Endometrium (tissue), 2 donors: ENCODE measurements around the gene IGFL1.
"Not testable (repeated sequence)": the region's sequence is repeated elsewhere in the genome, so short reads cannot be mapped to it uniquely, and the experiment has no call there.

Source experiments
- FAIRE-seq: peaks from 2 replicates; lab custom pipeline; 2012; peaks lifted over from hg19 to GRCh38; lab: Jason Lieb, UNC
- donor health status: control.
- donor health status: control.

The IGFL1 gene

DNA sequence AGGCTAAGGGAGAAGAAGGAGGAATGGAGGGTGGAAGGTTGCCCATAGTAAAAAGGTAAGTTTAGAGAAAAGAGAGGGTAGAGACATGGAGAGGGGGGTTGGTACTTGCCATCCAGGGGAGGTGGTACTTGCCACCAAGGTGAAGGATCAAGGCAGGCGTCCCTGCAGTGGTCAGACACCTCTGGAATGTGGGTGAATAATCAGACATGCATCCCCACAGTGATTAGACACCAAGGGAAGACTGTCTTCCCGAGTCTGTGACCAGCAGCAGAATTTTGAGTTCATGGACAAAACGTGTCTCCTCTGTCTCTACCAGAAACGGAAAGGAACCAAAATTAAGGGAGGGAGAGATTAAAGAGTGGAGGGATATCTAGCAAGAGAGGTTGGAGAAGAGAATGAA is 27.1 kb upstream of the IGFL1 start:
- no peak for FAIRE-seq

DNA sequence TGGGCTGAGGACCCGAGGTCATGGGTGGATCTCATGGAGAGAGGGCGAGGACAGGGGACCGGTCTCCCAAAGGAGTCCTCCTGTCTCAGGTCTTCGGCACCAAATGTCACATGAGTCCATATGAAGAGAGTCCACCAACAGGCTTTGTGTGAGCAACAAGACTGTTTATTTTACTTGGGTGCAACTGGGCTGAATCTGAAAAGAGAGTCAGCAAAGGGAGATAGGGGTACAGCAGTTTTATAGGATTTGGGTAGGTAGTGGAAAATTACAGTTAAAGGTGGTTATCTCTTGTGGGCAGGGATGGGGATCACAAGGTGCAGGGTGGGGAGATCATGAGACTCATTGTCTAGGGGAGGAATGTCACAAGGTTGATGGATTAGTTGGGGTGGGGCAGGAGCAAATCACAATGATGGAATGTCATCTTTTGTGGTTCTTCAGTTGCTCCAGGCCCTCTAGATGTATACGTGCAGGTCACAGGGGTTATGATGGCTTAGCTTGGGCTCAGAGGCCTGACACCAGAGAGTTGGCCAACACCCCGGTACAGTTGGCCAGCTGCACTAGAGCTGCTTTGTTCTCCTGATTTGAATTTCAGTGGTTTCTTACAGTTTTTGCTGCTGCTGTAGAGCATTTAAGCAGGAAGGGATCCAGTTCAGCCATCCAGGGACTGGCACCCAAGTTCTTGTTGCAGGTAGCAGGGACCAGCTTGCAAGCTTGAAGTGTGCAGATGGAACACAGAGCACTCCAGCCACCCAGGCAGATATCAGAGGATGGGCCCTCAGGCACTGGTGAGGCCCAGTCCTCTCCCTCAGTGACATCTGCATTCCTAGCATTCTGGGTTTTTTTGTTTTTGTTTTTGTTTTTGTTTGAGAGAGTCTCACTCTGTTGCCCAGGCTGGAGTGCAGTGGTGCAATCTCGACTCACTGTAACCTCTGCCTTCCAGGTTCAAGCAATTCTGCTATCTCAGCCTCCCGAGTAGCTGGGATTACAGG is 26.4 kb upstream of the IGFL1 start:
- no peak for FAIRE-seq

DNA sequence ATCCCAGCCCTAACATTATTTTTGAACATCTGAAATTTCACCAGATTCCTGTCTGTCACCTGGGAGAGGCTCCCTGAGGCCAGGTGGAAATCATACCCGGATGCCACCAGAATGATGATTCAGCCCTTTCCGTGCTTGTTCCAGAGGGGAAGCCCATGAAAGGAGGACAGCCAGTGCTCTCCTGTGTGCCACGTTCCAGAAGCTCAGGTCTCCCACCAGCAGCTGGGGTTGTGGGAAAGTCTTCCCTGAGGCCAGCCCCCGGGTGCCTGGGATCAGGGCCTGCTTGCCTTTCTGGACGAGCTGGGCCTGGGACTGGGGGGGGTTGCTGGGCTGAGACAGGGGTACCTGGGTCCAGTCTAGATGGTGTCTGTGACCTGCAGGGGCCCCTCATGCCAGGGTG is 25.5 kb upstream of the IGFL1 start:
- no peak for FAIRE-seq

DNA sequence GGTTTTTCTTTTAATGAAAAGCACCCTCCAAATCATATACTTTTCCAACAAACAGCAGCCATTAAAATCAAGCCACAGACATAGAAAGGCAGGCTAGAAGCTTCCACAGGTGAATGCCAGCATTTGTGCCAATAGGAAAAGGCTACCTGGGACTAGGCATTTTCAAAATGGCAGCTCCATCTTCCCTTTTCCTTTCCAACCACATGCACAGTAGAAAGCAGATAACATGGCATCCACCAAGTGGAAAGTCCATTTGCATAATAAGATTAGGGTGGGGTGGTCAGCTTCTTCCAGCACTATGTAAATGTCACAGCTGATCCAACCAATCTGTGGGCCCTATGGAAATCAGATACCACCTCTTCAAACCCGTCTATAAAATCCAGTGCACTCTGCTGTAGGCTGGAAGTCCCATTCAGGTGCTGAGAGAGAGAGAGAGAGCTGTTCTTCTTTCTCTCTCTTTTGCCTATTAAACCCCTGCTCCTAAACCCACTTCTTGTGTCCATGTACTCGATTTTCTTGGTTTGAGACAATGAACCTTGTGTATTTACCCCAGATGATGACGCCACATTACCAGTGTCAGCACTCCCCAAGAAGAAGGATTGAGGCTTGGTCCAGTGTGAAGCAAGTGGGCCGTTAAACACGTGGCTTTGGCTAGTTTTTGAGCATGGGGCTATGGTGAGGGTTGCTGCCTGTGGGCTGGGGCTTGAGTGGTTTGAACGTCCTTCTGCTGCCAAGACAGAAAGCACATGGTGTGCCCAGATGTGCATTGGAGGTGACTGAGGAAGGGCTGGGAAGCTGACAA is 24.2 kb upstream of the IGFL1 start:
- no peak for FAIRE-seq

DNA sequence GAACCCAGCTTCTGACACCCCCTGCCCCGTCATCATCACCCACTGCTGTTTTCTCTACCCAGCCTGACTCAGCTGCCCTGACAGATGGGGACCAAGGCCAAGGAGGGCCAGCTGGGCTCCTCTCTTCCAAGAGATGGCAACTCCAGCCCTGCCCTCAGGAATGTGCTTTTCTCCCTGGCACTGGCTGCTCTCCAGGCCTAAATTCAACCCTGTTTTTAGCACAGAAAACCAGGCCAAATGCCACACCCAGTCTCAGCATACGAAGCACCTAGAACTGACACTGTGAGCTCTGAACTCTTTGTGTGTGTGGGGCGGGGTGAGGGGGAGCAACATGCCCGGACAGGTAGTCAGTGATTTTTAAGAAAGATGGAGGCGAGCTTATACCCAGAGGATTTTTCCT is 23.4 kb upstream of the IGFL1 start:
- no peak for FAIRE-seq

DNA sequence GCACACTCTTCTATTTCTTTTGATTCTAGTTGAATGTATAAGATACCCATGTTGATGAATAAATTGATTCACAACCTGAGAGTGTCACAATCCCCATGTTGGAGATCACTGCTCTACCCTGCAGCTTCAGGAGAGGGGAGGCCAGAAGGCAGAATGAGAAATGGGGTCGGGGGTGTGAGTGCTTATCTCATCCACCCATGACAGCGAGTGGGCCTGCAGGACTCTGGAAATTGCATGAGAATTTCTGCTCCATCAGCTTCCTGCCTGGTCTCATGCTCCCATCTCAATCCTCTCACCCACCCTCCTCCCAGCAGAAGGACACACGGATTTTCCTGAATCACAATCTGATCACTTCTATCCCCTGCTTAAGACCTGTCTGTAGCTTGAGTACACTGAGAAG is 22.9 kb upstream of the IGFL1 start:
- FAIRE-seq: no peak

DNA sequence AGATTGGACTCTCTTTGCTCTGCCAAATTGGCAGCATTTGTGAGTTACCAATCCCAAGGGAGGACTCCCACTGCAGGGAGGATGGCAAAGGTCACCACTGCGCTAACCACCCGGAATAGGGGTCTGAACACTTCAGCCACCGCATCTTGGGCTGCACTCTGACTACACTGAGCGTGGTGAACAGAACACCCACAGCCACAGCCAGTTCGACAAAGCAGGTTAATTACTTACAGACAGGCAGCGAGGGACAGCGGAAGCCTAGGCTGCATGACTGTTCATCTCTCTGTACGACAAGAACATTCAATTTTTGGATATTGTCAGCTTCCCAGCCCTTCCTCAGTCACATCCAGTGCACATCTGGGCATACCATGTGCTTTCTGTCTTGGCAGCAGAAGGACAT is 21.7 kb upstream of the IGFL1 start:
- FAIRE-seq: not testable (repeated sequence)

DNA sequence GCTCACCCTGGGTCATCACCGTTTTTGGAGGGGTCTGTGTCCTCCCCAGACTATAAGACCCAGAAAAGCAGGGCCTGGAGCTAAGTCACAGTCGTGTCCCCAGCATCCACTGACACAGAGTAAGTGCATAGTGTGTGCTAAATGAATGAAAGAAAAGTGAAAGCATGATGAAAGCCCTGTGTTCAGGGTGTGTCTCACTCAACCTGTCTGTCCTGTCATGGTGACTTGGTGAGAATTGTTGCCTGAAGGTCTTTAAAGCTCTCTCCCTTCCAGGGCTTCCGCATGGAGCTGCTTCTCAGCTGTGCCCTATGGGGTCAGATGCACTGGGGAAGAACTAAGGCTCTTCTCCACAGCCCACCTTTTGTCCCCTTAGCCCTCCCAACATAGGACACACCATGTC is 20.5 kb upstream of the IGFL1 start:
- FAIRE-seq: no peak

DNA sequence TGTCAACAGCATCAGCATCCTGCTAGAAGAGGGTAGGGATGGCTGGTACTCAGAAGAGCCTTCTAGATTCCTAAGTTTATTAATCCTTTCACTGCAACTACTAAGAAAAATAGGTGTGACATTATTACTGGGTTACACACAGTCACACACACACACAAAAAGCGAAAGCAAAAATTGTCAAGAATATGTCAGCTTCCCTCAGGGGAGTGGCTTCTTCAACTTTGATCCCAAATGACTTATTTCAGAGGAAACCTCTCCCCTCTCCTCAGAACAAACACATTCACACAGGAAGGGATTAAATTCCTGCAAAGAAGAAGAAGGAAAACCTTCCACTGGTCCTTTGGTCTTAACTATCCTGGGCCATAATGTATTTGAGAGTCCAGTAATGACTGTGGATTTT is 20.1 kb upstream of the IGFL1 start:
- no peak for FAIRE-seq

DNA sequence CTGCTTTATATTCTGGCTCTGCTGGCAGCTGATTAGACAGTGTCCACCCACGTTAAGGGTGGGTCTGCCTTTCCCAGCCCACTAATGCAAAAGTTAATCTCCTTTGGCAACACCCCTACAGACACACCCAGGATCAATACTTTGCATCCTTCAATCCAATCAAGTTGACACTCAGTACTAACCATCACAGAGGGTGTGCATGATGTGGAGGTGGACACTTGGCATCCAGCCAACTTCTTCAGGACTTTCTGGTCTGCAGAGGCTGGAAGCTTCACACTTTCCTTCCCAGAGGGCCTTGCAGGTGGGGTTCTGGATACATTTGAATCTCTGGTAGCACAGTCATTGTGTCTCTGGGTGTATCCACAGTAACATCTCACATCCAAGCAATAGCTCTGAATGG is 18.9 kb upstream of the IGFL1 start:
- FAIRE-seq: no peak

DNA sequence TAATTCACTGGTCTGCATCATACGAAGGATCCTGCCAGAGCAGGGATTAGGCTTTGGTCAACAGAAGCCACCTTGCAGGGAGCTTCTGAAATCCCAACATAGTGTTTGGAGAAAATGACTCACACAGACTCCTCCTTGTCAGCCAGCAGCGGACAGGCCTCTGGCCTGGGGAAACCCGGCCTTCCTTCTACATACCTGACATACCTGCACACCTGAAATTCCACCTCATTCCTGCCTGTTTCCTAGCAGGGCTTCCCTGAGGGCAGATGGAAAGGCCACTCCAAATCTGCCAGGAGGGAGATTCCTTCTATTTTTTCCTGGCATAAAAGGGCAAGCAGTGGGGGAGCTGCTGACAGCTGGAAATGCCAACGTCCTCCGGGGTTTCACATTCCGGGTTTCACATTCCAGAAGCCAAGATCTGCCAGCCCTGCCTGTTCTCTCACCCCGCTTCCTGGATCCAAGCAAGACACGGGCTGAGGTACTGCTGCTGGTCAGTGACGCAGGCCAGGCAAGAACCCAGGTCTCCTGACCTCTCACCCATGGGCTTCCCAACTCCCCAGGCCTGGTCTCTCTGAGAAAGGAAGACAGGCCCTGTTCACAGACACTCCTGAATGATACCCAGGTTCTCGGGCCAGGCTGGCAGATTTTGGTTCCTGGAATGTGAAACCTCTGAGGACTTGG is 18.2 kb upstream of the IGFL1 start:
- no peak for FAIRE-seq

DNA sequence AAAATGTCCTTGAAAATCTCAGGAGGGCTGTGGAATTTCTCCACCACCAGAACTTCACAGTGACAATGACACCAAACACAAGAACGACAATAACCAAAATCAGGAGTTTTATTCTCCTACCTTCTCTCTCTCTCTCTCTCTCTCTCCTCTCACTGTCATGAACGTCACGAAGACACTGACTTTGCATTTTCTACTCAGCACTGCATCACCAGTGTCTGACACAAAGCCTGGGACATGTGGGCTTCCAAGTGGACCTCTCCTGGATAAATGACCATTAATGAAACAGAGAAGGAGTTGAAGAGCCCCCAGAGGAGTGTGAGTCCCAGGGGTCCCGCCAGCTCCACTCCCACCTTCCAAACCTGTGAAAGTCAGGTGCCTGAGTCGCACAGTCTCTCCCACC is 16.9 kb upstream of the IGFL1 start:
- FAIRE-seq: not testable (repeated sequence)

DNA sequence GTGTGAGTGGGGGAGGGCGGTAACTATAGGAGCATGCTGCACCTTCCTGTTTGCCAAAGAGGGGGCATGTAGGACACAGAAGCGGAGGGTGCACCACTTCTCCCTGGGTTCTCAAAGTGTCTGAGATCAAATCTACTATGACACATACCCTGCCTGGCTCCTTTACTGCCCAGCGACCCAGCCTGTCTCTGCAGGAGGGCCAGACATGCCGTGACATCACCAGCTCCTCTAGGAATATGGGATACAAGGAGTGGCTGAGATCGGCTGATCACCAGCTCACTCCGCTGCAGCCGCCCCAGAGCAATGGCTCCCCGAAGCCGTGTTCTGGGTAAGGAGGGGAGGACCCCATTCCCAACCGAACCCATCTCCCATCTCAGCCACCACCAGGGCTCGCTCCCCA is 16.4 kb upstream of the IGFL1 start:
- no peak for FAIRE-seq

DNA sequence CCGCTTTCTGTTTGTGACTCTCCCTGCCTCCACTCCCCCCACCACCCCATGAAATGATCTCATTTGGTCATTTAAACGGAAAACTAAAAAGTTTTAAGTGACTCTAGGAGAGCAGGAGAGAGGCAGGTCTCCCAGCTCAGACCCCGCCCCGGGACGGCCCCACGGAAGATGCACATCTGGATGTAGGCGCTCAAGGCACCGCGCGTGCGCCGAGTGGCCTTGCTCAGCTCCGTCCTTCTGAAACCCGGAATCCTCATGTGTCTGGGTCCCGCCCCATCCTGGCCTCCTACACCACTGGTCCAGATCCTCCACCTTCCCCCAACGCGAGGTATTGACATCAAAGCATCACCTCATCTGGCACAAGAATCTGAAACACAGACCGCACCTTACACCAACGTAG is 15.7 kb upstream of the IGFL1 start:
- no peak for FAIRE-seq

DNA sequence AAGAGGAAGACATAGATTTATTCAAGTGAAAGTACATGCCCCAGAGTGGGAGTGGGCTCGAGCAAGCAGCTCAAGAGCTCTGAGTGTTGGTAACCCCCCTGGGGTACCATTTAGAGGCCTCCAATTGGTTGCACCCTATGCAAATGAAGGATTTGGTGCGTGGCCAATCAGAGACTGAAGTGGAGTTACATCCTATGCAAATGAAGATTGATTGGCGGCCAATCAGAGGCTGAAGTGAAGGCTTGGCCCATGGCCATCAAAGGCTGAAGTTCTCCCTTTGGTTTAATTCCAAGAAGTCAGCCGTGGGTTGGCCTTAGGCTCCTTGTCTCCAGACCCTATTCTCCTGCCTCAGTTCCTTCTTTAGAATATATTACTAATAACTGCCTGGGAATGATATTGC is 12.9 kb upstream of the IGFL1 start:
- no peak for FAIRE-seq

DNA sequence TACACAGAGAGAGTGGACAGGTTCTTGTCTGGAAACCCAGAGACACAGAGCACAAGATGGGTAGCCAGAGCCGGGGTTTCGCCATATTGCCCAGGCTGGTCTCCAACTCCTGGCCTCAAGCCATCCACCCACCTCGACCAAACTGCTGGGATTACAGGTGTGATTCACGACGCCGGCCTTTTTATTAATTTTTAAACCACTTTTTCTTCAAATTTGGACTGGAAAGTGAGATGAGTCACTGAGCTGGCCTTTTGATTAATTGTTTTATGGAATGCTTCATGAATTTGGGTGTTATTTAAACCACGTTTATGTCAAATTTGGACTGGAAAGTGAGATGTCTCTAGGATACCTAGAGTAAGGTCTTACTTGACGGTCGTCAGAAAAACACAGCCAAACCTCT is 12.1 kb upstream of the IGFL1 start:
- FAIRE-seq: no peak

DNA sequence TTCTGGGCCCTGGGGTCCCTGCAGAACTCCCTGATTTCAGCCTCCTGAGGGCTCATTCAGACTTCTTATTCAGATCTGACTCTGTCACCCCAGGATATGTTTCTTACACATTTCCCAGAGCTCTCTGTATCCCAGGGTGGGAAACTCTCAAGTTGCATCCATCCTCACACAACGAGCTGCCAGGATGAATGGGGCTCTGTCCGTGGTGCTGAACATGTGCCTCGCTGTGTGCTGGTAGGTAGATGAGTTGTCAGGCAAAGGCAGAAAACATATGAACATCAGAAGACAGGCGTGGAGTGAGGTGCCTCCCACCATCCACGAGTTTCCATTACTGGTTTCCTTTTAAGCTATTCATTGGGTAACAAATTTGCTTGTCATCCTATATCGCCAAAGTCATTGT is 11.4 kb upstream of the IGFL1 start:
- no peak for FAIRE-seq

DNA sequence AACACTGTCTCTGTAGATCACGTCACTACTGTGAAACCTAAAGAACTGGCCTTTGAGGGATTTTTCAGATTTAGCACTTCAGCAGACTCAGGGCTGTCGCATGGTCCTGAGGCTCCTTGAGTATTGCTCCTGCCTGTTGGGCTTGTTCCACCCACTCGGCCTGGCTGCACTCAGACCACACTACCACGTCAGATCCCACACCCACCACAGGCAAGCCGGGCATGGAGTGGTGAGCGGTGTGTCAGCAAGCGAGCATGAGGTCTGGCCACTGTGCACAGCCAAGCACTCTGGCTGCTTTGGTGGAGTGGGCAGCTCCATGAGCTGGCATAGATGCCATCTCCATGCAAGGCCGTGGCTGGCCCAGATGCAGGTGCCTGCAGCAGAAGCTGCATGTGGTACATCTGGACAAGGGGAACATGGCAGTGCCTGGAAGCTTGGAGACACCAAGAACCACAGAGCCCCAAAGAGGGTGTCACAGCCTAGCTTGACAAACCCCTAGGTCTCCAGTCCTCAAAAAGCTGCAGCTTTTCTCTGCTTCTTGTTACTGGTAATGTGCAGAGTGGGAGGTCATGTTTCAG is 9.4 kb upstream of the IGFL1 start:
- no peak for FAIRE-seq

DNA sequence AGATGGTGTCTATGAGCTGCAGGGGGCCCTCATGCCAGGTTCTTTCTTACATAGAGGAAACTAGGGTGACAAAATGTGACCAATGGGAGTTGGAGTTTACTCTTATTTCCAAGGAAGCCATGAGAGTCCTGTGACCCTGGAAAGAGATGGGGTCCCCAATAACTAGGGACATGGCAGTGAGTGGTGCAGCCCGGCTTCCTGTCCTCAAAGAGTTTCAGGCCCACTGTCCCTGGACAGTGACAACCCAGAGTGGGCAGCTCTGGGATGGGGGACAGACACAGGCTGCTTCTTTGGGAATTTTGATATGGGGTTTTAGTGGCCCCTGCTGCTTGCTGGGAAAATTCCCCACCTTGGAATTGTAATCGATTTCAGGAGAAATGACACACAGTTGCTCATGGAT is 8.4 kb upstream of the IGFL1 start:
- no peak for FAIRE-seq

DNA sequence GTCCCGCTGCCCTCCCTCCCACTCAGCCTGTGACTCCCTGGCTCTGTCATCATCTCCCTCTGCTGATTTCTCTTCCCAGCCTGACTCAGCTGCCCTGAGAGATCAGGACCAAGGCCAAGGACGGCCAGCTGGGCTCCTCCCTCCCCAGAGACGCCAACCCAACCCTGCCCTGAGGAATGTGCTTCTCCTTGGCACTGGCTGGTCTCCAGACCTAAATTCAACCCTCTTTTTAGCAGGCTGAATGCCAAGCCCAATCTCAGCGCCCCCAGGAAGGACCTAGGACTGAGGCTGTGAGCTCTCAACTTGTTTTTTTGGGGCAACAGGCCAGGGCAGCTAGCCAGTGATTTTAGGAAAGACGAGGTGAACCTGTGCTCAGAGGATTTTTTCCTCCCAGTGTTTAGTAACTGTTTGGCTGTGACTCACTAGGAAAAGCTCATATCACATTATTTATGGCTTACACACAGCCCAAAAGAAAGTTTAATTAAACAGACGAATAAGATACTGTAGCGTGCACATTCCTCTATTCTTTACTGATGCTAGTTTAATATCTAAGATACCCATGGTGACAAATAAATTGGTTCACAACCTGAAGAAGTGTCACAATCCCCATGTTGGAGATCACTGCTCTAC is 7.4 kb upstream of the IGFL1 start:
- FAIRE-seq: no peak

DNA sequence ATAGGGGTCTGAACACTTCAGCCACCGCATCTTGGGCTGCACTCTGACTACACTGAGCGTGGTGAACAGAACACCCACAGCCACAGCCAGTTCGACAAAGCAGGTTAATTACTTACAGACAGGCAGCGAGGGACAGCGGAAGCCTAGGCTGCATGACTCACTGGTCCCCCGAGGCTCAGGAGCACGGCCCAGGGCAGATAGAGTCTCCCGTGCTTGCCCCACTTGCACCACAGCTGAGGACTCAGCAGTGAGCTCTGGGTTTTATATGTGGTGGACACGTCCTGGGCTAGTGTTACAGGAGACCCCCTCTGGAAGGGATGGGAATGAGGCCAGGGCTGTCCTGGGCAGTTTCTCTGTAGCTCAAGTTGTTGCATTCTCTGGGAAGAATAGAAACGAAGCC is 5.8 kb upstream of the IGFL1 start:
- FAIRE-seq: not testable (repeated sequence)

DNA sequence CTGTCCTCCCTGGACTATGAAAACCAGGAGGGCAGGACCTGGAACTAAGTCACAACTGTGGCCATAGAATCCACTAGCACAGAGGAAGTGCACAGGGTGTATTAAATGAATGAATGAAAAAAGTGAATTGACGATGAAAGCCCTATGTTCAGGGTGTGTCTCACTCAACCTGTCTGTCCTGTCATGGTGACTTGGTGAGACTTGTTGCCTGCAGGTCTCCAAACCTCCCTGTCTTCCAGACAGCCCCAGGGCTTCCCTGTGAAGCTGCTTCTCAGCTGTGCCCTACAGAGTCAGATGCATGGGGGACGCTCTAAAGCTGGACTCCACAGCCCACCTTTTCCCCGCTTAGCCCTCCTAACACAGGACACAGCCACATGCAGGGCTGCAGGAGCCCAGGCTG is 4.8 kb upstream of the IGFL1 start:
- FAIRE-seq: no peak
